HG03280 (cell line): Measurements from ENCODE around the gene GRB14.
"Not testable (repeated sequence)": the region's sequence is repeated elsewhere in the genome, so short reads cannot be mapped to it uniquely, and the experiment has no call there.

Experiments
- ATAC-seq: cut with Tn5 transposase; IDR thresholded peaks from one replicate; pipeline ENCODE4 v1.9.1; 2021; ENCODE audit warnings: mild to moderate bottlenecking, moderate library complexity; ENCODE audit not compliant: unreplicated experiment

The GRB14 gene

GRCh38 chr2:164498836-164499235 lies 122.4 kb downstream of the GRB14 start:
- no peak for ATAC-seq

- no peak for ATAC-seq
Measured at GRCh38 chr2:164496881-164497280, 124.4 kb downstream of the GRB14 start.

GRCh38 chr2:164496421-164496820 lies 124.9 kb downstream of the GRB14 start:
- ATAC-seq = no peak

GRCh38 chr2:164495491-164496223 lies 125.6 kb downstream of the GRB14 start:
- no peak for ATAC-seq

GRCh38 chr2:164485541-164485940 lies 135.7 kb downstream of the GRB14 start:
- ATAC-seq = no peak

- no peak for ATAC-seq
Measured at GRCh38 chr2:164479460-164479859, 141.8 kb downstream of the GRB14 start.

GRCh38 chr2:164478205-164478604 lies 143.1 kb downstream of the GRB14 start:
- ATAC-seq = no peak

- ATAC-seq = no peak
Measured at GRCh38 chr2:164474873-164475272, 146.4 kb downstream of the GRB14 start.

- no peak for ATAC-seq
Measured at GRCh38 chr2:164473021-164473420, 148.3 kb downstream of the GRB14 start.

- ATAC-seq = not testable (repeated sequence)
Measured at GRCh38 chr2:164465047-164465446, 156.2 kb downstream of the GRB14 start.

GRCh38 chr2:164464376-164464775 lies 156.9 kb downstream of the GRB14 start:
- no peak for ATAC-seq

- ATAC-seq = no peak
Measured at GRCh38 chr2:164458792-164459191, 162.5 kb downstream of the GRB14 start.

- ATAC-seq = no peak
Measured at GRCh38 chr2:164457271-164457670, 164.0 kb downstream of the GRB14 start.

- no peak for ATAC-seq
Measured at GRCh38 chr2:164456619-164457018, 164.7 kb downstream of the GRB14 start.

- ATAC-seq = no peak
Measured at GRCh38 chr2:164453656-164454305, 167.5 kb downstream of the GRB14 start.

- ATAC-seq = no peak
Measured at GRCh38 chr2:164450278-164450677, 171.0 kb downstream of the GRB14 start.

GRCh38 chr2:164449706-164450105 lies 171.6 kb downstream of the GRB14 start:
- ATAC-seq = no peak

GRCh38 chr2:164447660-164448059 lies 173.6 kb downstream of the GRB14 start:
- no peak for ATAC-seq
